PFSK-1 (cell line): Measurements from ENCODE around the gene MAN2A2.

Experiments used
- FOXP2 ChIP-seq: optimal IDR thresholded peaks from 2 replicates; pipeline ENCODE3; 2011; ENCODE audit warnings: borderline replicate concordance, control low read depth, inconsistent platforms; ENCODE audit not compliant: insufficient read depth; ENCODE audit errors: extremely low read length, extremely low read depth
- POLR2AphosphoS5 ChIP-seq: IDR thresholded peaks from 2 replicates; pipeline ENCODE4 v1.6.1; 2012; ENCODE audit warnings: low read depth, mild to moderate bottlenecking, control low read depth, low read length, moderate library complexity
- REST ChIP-seq, 2 experiments: IDR thresholded peaks; 2 replicates each; pipeline versions ENCODE4 v1.6.1 to v1.8.0; 2011 to 2012; ENCODE audit warnings: low read depth in 2 of 2, low read length in 2 of 2, control low read depth in 1 of 2, inconsistent platforms in 1 of 2, mild to moderate bottlenecking in 1 of 2, moderate library complexity in 1 of 2; ENCODE audit not compliant: insufficient read depth in 1 of 2
- SIN3A ChIP-seq: IDR thresholded peaks from 2 replicates; pipeline ENCODE4 v1.6.1; 2012; ENCODE audit warnings: mild to moderate bottlenecking, low read length, moderate library complexity, borderline replicate concordance; ENCODE audit not compliant: insufficient read depth
- TAF1 ChIP-seq: IDR thresholded peaks from 2 replicates; pipeline ENCODE4 v1.6.1; 2012; ENCODE audit warnings: low read length, control low read depth, borderline replicate concordance; ENCODE audit not compliant: insufficient read depth

The MAN2A2 gene

GRCh38 chr15:90921887-90922286 is 18.8 kb downstream of the MAN2A2 start:
- TF ChIP-seq TAF1 (no peak), SIN3A (no peak), REST (IDR thresholded peaks at IDR 0.05; ENCODE audit: insufficient read depth in 1 of 2, low read depth in 2 of 2, low read length in 2 of 2) (no peak), FOXP2 (no peak), POLR2AphosphoS5 (no peak)

GRCh38 chr15:90924375-90924774 is 21.3 kb downstream of the MAN2A2 start:
- TF ChIP-seq SIN3A (no peak), FOXP2 (no peak), REST (IDR thresholded peaks at IDR 0.05; ENCODE audit: insufficient read depth in 1 of 2, low read depth in 2 of 2, low read length in 2 of 2) (no peak), POLR2AphosphoS5 (no peak), TAF1 (no peak)

GRCh38 chr15:90929246-90930019 is 26.3 kb downstream of the MAN2A2 start:
- TF ChIP-seq FOXP2 (no peak), SIN3A (no peak), POLR2AphosphoS5 (no peak), REST (IDR thresholded peaks at IDR 0.05; ENCODE audit: insufficient read depth in 1 of 2, low read depth in 2 of 2, low read length in 2 of 2) (no peak), TAF1 (no peak)

- TF ChIP-seq REST (IDR thresholded peaks at IDR 0.05; ENCODE audit: insufficient read depth in 1 of 2, low read depth in 2 of 2, low read length in 2 of 2) = no peak
- no peak for TF ChIP-seq POLR2AphosphoS5
- no peak for TF ChIP-seq FOXP2
- no peak for TF ChIP-seq SIN3A
- no peak for TF ChIP-seq TAF1
Observed at GRCh38 chr15:90930861-90931574, 27.9 kb downstream of the MAN2A2 start.
